Mesenchymal stem cell (in vitro differentiated cells and primary cell): ENCODE results near the gene PARN.

Experiments used
- DNase-seq: peaks from one replicate; pipeline ENCODE4 v3.0.0-alpha.2; 2013
- H2AFZ ChIP-seq: one replicate; pipeline ENCODE4 v1.6.1; 2013; ENCODE audit warnings: low read depth, mild to moderate bottlenecking, control low read depth, inconsistent platforms, low read length, moderate library complexity
- H2AK5ac ChIP-seq: 2 replicates; pipeline ENCODE4 v1.6.1; 2013; ENCODE audit warnings: low read length, moderate library complexity, mild to moderate bottlenecking, inconsistent platforms; ENCODE audit not compliant: severe bottlenecking
- H2BK120ac ChIP-seq: one replicate; pipeline ENCODE4 v1.6.1; 2013; ENCODE audit warnings: low read depth, mild to moderate bottlenecking, inconsistent platforms, low read length, moderate library complexity
- H2BK12ac ChIP-seq, 2 experiments: one replicate each; pipeline ENCODE4 v1.6.1; 2013; ENCODE audit warnings: inconsistent platforms in 2 of 2, low read length in 2 of 2, mild to moderate bottlenecking in 2 of 2, moderate library complexity in 2 of 2, control low read depth in 1 of 2
- H2BK15ac ChIP-seq: one replicate; pipeline ENCODE4 v1.6.1; 2013; ENCODE audit warnings: mild to moderate bottlenecking, low read depth, inconsistent platforms; ENCODE audit not compliant: poor library complexity, severe bottlenecking
- H2BK5ac ChIP-seq: 2 replicates; pipeline ENCODE4 v1.6.1; 2013; ENCODE audit warnings: low read depth, mild to moderate bottlenecking, low read length, control low read depth, inconsistent platforms; ENCODE audit not compliant: poor library complexity, severe bottlenecking
- H3K14ac ChIP-seq, 2 experiments: one replicate each; pipeline ENCODE4 v1.6.1; 2013; ENCODE audit warnings: inconsistent platforms in 2 of 2, low read length in 2 of 2, control low read depth in 1 of 2, mild to moderate bottlenecking in 1 of 2, moderate library complexity in 1 of 2
- H3K18ac ChIP-seq, 2 experiments: one replicate each; pipeline ENCODE4 v1.6.1; 2013; ENCODE audit warnings: inconsistent platforms in 2 of 2, low read length in 2 of 2, control low read depth in 1 of 2, low read depth in 1 of 2, mild to moderate bottlenecking in 1 of 2
- H3K23ac ChIP-seq, 2 experiments: one replicate each; pipeline ENCODE4 v1.6.1; 2013; ENCODE audit warnings: inconsistent platforms in 2 of 2, low read length in 2 of 2, mild to moderate bottlenecking in 2 of 2, moderate library complexity in 2 of 2, control low read depth in 1 of 2
- H3K27ac ChIP-seq: 2 replicates; pipeline ENCODE4 v1.5.1; 2013; ENCODE audit warnings: mild to moderate bottlenecking, moderate library complexity, low read length, control low read depth, inconsistent platforms; ENCODE audit not compliant: poor library complexity, severe bottlenecking
- H3K27me3 ChIP-seq, 2 experiments: 2 replicates each; pipeline versions ENCODE4 v1.6.1 to v1.7.0; 2013; ENCODE audit warnings: low read length in 2 of 2, mild to moderate bottlenecking in 2 of 2, moderate library complexity in 2 of 2, control low read depth in 1 of 2, inconsistent platforms in 1 of 2; ENCODE audit not compliant: control insufficient read depth in 1 of 2, insufficient read depth in 1 of 2
- H3K36me3 ChIP-seq, 2 experiments: 2 replicates each; pipeline versions ENCODE4 v1.6.1 to v1.7.0; 2013; ENCODE audit warnings: low read length in 2 of 2, control low read depth in 1 of 2, inconsistent platforms in 1 of 2, low read depth in 1 of 2, mild to moderate bottlenecking in 1 of 2; ENCODE audit not compliant: insufficient read depth in 2 of 2, control insufficient read depth in 1 of 2
- H3K4ac ChIP-seq, 2 experiments: one replicate each; pipeline ENCODE4 v1.6.1; 2013; ENCODE audit warnings: inconsistent platforms in 2 of 2, low read length in 2 of 2, mild to moderate bottlenecking in 2 of 2, moderate library complexity in 2 of 2, control low read depth in 1 of 2, low read depth in 1 of 2
- H3K4me1 ChIP-seq: 2 replicates; pipeline ENCODE4 v1.6.1; 2013; ENCODE audit warnings: low read depth, low read length, control low read depth; ENCODE audit not compliant: control insufficient read depth, insufficient read depth
- H3K4me2 ChIP-seq: 2 replicates; pipeline ENCODE4 v1.6.1; 2013; ENCODE audit warnings: low read length, mild to moderate bottlenecking, inconsistent platforms; ENCODE audit not compliant: poor library complexity, severe bottlenecking
- H3K4me3 ChIP-seq, 2 experiments: 2 replicates each; pipeline versions ENCODE4 v1.5.1 to v1.7.0; 2013; ENCODE audit warnings: low read length in 2 of 2, mild to moderate bottlenecking in 2 of 2, control low read depth in 1 of 2, low read depth in 1 of 2; ENCODE audit not compliant: insufficient read depth in 1 of 2
- H3K79me1 ChIP-seq: replicated peaks from 2 replicates; pipeline ENCODE4 v1.6.1; 2013; ENCODE audit warnings: mild to moderate bottlenecking, control low read depth, low read length, inconsistent platforms; ENCODE audit not compliant: poor library complexity, severe bottlenecking
- H3K9ac ChIP-seq: 2 replicates; pipeline ENCODE4 v1.7.0; 2013; ENCODE audit warnings: mild to moderate bottlenecking, low read length, moderate library complexity
- H3K9me3 ChIP-seq: 2 replicates; pipeline ENCODE4 v1.7.0; 2013; ENCODE audit warnings: mild to moderate bottlenecking, low read length; ENCODE audit not compliant: control insufficient read depth
- H4K8ac ChIP-seq: one replicate; pipeline ENCODE4 v1.6.1; 2013; ENCODE audit warnings: inconsistent platforms, mild to moderate bottlenecking, low read length, moderate library complexity
- H4K91ac ChIP-seq: one replicate; pipeline ENCODE4 v1.6.1; 2013; ENCODE audit warnings: mild to moderate bottlenecking, low read length, inconsistent platforms
- WGBS: methylation state at CpG from one replicate; pipeline ENCODE4 v1.1.7; 2013; ENCODE audit warnings: mixed read lengths; 5-methylcytosine and 5-hydroxymethylcytosine counted together

Gene PARN

GRCh38 chr16:14462811-14463210 is 167.2 kb downstream of the PARN start:
- no peak overlapping the region for H3K18ac ChIP-seq
- H3K79me1 ChIP-seq: peaks cover 8% of the 10 kb centered on the region
- no peak overlapping the region for H3K4ac ChIP-seq
- H2BK12ac ChIP-seq: no peak overlapping the region
- no peak overlapping the region for H4K91ac ChIP-seq
- H3K14ac ChIP-seq: no peak overlapping the region
- H3K36me3 ChIP-seq: peaks cover 2 to 17% of the 10 kb centered on the region in 2 experiments
- no peak overlapping the region for H4K8ac ChIP-seq
- H3K9ac ChIP-seq: no peak overlapping the region
- H3K23ac ChIP-seq: no peak overlapping the region
- H2BK120ac ChIP-seq: no peak overlapping the region
- H3K27ac ChIP-seq: no peak overlapping the region
- H3K27me3 ChIP-seq: no peaks in the 10 kb centered on the region
- DNase-seq: no peak
- H3K4me1 ChIP-seq: no peaks in the 10 kb centered on the region
- WGBS: 90% methylated on average over 3 of the region's 3 CpGs
- H3K4me2 ChIP-seq: no peak overlapping the region
- no peak overlapping the region for H2BK5ac ChIP-seq
- H3K4me3 ChIP-seq: no peak overlapping the region
- peak overlapping the region; percentile 34 for H2AK5ac ChIP-seq
- H3K9me3 ChIP-seq: peaks cover 18% of the 10 kb centered on the region
- H2AFZ ChIP-seq: no peak overlapping the region
- H2BK15ac ChIP-seq: no peak overlapping the region

- WGBS: 100% methylated on average over 1 of the region's 1 CpG
- DNase-seq: no peak
Observed at GRCh38 chr16:14460726-14461125, 169.3 kb downstream of the PARN start.

GRCh38 chr16:14458576-14458975 is 171.5 kb downstream of the PARN start:
- no peak overlapping the region for H2BK15ac ChIP-seq
- H3K9me3 ChIP-seq: peaks cover 6% of the 10 kb centered on the region
- H3K4me2 ChIP-seq: no peak overlapping the region
- no peaks in the 10 kb centered on the region for H3K27me3 ChIP-seq
- H3K4me1 ChIP-seq: peaks cover 7% of the 10 kb centered on the region
- no peak overlapping the region for H2BK12ac ChIP-seq
- WGBS: 85% methylated on average over 7 of the region's 7 CpGs
- peaks cover 4% of the 10 kb centered on the region for H3K79me1 ChIP-seq
- peaks cover 0 to 13% of the 10 kb centered on the region in 2 experiments for H3K36me3 ChIP-seq
- no peak overlapping the region for H4K8ac ChIP-seq
- H3K14ac ChIP-seq: no peak overlapping the region
- H3K4me3 ChIP-seq: no peak overlapping the region
- H2AFZ ChIP-seq: no peak overlapping the region
- no peak overlapping the region for H3K18ac ChIP-seq
- H4K91ac ChIP-seq: peak overlapping the region; percentile 82
- no peak overlapping the region for H3K23ac ChIP-seq
- no peak overlapping the region for H3K27ac ChIP-seq
- no peak overlapping the region for H3K4ac ChIP-seq
- no peak overlapping the region for H2AK5ac ChIP-seq
- H2BK5ac ChIP-seq: no peak overlapping the region
- DNase-seq: no peak
- H2BK120ac ChIP-seq: no peak overlapping the region
- H3K9ac ChIP-seq: no peak overlapping the region

More at GRCh38 chr16:14460726-14461125, 169.3 kb downstream of the PARN start:
- Histone ChIP-seq H2AK5ac (no peak overlapping the region), H2BK5ac (no peak overlapping the region), H3K14ac (no peak overlapping the region), H2AFZ (no peak overlapping the region), H3K4ac (no peak overlapping the region), H3K4me3 (no peak overlapping the region), H3K18ac (no peak overlapping the region), H3K4me2 (no peak overlapping the region), H3K36me3 (peaks cover 2 to 17% of the 10 kb centered on the region in 2 experiments), H2BK15ac (no peak overlapping the region), H3K27ac (no peak overlapping the region), H4K8ac (no peak overlapping the region), H3K27me3 (no peaks in the 10 kb centered on the region), H2BK12ac (no peak overlapping the region), H3K23ac (no peak overlapping the region), H4K91ac (no peak overlapping the region), H3K9me3 (peaks cover 18% of the 10 kb centered on the region), H3K4me1 (peaks cover 7% of the 10 kb centered on the region), H3K79me1 (peaks cover 8% of the 10 kb centered on the region), H3K9ac (no peak overlapping the region), H2BK120ac (no peak overlapping the region)

- no peak overlapping the region for H4K91ac ChIP-seq
- H3K14ac ChIP-seq: no peak overlapping the region
- no peak overlapping the region for H2AFZ ChIP-seq
- no peak overlapping the region for H3K23ac ChIP-seq
- H3K18ac ChIP-seq: no peak overlapping the region
- no peak overlapping the region for H3K9ac ChIP-seq
- no peaks in the 10 kb centered on the region for H3K9me3 ChIP-seq
- peaks cover 7% of the 10 kb centered on the region for H3K4me1 ChIP-seq
- no peak overlapping the region for H2BK12ac ChIP-seq
- H2BK120ac ChIP-seq: no peak overlapping the region
- peaks cover 0 to 13% of the 10 kb centered on the region in 2 experiments for H3K36me3 ChIP-seq
- H2BK15ac ChIP-seq: no peak overlapping the region
- no peak overlapping the region for H2BK5ac ChIP-seq
- H3K4ac ChIP-seq: no peak overlapping the region
- H3K79me1 ChIP-seq: no peaks in the 10 kb centered on the region
- no peak overlapping the region for H2AK5ac ChIP-seq
- no peak overlapping the region for H3K27ac ChIP-seq
- H3K4me3 ChIP-seq: no peak overlapping the region
- 94% methylated on average over 10 of the region's 10 CpGs for WGBS
- H3K27me3 ChIP-seq: no peaks in the 10 kb centered on the region
- no peak for DNase-seq
- H3K4me2 ChIP-seq: no peak overlapping the region
- no peak overlapping the region for H4K8ac ChIP-seq
Observed at GRCh38 chr16:14456793-14457481, 173.1 kb downstream of the PARN start.
